ENCODE data around the gene NR1H3.

DNA sequence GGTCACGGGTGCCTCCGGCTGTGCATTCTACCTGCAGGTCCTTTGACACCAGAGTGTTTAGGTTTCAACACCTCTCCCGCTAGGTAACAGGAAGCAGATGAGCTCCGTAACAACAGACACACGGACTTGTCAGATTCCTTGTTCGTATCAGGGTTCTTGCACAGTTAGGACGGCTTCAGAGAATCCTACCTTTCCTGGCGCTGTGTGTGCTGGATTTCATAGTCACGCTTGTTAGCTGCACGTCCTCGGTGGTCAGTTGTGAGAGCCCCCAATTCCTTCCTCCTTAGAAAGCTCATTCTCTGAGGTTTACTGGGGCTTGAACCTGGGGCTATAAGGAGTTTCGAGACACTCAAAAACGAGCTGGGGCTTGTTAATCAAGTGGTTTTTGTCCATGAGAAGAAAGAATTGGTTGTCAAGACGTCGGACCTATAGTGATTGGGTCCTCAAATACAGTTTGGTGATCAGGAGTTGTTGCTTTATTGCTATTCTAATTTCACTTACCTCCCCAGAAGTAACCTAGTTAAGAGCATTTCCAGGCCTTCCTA, 42.4 kb upstream of the NR1H3 start:
- no peak for TF ChIP-seq POLR2AphosphoS5 (IDR thresholded peaks at IDR 0.05)
- TF ChIP-seq, protein P1, sequence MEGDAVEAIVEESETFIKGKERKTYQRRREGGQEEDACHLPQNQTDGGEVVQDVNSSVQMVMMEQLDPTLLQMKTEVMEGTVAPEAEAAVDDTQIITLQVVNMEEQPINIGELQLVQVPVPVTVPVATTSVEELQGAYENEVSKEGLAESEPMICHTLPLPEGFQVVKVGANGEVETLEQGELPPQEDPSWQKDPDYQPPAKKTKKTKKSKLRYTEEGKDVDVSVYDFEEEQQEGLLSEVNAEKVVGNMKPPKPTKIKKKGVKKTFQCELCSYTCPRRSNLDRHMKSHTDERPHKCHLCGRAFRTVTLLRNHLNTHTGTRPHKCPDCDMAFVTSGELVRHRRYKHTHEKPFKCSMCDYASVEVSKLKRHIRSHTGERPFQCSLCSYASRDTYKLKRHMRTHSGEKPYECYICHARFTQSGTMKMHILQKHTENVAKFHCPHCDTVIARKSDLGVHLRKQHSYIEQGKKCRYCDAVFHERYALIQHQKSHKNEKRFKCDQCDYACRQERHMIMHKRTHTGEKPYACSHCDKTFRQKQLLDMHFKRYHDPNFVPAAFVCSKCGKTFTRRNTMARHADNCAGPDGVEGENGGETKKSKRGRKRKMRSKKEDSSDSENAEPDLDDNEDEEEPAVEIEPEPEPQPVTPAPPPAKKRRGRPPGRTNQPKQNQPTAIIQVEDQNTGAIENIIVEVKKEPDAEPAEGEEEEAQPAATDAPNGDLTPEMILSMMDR (IDR thresholded peaks at IDR 0.05): no peak
